Peyer's patch (tissue), 4 donors: ENCODE data around the gene APOC3. TPM values are rescaled to one million over a fixed set of nuclear protein-coding genes. Genes with fewer than 3 reads are reported as not detected.

ENCODE experiments used
- DNase-seq, 3 donors: peaks; one replicate each; pipeline ENCODE4 v3.0.0-alpha.2; 2017 to 2019
- H3K27ac ChIP-seq, 4 donors: fragments of 200-600 bp; sonication (generic); one replicate each; pipeline ENCODE4 v1.5.1; 2016 to 2019
- H3K27me3 ChIP-seq, 2 donors: fragments of 200-600 bp; sonication (generic); one replicate each; pipeline ENCODE4 v1.5.1; 2019
- H3K36me3 ChIP-seq, 3 donors: fragments of 200-600 bp; sonication (generic); one replicate each; pipeline ENCODE4 v1.5.1; 2016 to 2019
- H3K4me1 ChIP-seq, 4 donors: fragments of 200-600 bp; sonication (generic); one replicate each; pipeline ENCODE4 v1.5.1; 2016 to 2019
- H3K4me3 ChIP-seq, 4 donors: fragments of 200-600 bp; sonication (generic); 1 replicate in 3 of 4; 2 replicates in 1 of 4; pipeline ENCODE4 v1.5.1; 2016 to 2019; ENCODE audit warnings: mild to moderate bottlenecking in 1 of 4
- H3K9me3 ChIP-seq, 4 donors: fragments of 200-600 bp; sonication (generic); one replicate each; pipeline ENCODE4 v1.5.1; 2016 to 2019; ENCODE audit warnings: mild to moderate bottlenecking in 1 of 4
- CTCF ChIP-seq, 6 experiments: fragments of 450-650 bp in 4 of 6; fragments of 200-600 bp in 2 of 6; sonication (generic) in 1 of 6; IDR thresholded peaks; one replicate each; pipeline ENCODE4 v1.5.1; 2017 to 2019; ENCODE audit warnings: antibody characterized with exemption in 6 of 6, mild to moderate bottlenecking in 3 of 6, moderate library complexity in 1 of 6
- POLR2A ChIP-seq, 2 donors: fragments of 450-650 bp; IDR thresholded peaks; one replicate each; pipeline ENCODE4 v1.5.1; 2017; ENCODE audit warnings: antibody characterized with exemption in 2 of 2, mild to moderate bottlenecking in 2 of 2, moderate library complexity in 2 of 2
- total RNA-seq, 4 donors: library from RNA; depleted of rRNA; stranded (reverse); fragments of >200 nt; gene quantifications; one replicate each; pipeline ENCODE4 v1.1.0, GENCODE V29; 2016

Gene APOC3
- total RNA-seq, 4 donors from 2014 or later = 276 to 11,857 (median 5,024) TPM

DNA sequence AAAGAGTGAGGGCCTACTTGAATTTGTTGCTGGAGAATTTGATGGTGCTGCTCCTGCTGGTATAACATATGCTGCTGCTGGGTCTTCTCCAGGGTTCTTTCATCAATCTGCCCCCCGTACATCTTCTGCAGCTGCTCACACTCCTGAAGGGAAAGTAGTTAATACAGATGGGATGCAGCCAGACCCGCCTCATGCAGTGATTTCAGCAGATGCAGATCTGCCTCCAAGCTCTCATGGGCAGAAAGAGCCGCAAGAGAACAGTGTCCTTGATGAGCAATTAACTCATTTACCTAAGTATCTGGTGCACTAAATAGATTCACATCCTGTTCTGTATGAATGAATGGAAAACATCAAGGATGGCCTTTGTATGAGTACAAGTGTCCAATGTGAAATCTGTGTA lies 32.5 kb downstream of the APOC3 start:
- Histone ChIP-seq H3K4me3 (no peak overlapping the region), H3K36me3 (peaks cover 0 to 84% (median 0%) of the 10 kb centered on the region in 3 donors), H3K9me3 (no peaks in the 10 kb centered on the region), H3K27ac (no peak overlapping the region), H3K4me1 (no peaks in the 10 kb centered on the region), H3K27me3 (no peaks in the 10 kb centered on the region)
- TF ChIP-seq POLR2A (IDR thresholded peaks at IDR 0.05) (no peak), CTCF (IDR thresholded peaks at IDR 0.05) (no peak)
- DNase-seq = no peak

DNA sequence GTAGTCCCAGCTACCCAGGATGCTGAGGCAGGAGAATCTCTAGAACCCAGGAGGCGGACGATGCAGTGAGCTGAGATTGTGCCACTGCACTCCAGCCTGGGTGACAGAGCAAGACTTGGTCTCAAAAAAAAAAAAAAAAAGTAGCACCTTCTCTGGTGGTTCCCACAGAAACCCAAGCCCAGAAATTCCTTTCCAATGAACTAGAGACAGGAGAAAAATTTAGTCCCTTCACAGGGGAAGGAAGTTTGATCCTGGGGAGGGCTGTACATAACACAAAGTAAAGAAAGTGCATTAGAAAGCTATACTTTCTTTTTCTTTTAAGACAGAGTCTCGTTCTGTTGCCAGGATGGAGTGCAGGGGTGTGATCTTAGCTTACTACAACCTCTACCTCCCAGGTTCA lies 33.2 kb downstream of the APOC3 start:
- no peak overlapping the region for H3K27ac ChIP-seq
- peaks cover 0 to 84% (median 0%) of the 10 kb centered on the region in 3 donors for H3K36me3 ChIP-seq
- H3K9me3 ChIP-seq = no peaks in the 10 kb centered on the region
- TF ChIP-seq CTCF (IDR thresholded peaks at IDR 0.05) = no peak
- no peak for TF ChIP-seq POLR2A (IDR thresholded peaks at IDR 0.05)
- H3K27me3 ChIP-seq = no peaks in the 10 kb centered on the region
- DNase-seq = no peak
- H3K4me3 ChIP-seq = no peak overlapping the region
- no peaks in the 10 kb centered on the region for H3K4me1 ChIP-seq

DNA sequence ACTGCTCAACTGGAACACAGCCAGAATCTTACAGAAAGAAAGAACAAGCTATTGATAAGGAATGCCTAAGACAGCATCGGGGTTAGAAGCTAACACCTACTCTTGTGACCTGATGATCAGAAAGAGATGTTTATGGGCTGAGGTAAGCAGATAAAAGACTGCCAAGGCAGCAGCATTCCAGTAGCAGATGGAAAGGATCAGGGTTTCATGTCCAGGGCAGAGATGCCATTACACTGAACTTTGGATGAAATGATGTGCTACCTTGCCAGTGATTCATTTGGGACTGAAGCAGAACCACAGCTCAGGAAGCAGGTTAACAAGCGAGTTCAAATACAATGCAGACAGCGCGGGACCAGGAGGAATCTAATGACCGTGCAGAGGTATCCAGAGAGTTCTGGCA lies 34.8 kb downstream of the APOC3 start:
- Histone ChIP-seq H3K9me3 (no peaks in the 10 kb centered on the region), H3K4me3 (no peak overlapping the region), H3K36me3 (peaks cover 0 to 75% (median 0%) of the 10 kb centered on the region in 3 donors), H3K4me1 (no peaks in the 10 kb centered on the region), H3K27me3 (no peaks in the 10 kb centered on the region), H3K27ac (peak overlapping the region in 2 of 4 donors; percentile 48 to 50)
- no peak for TF ChIP-seq CTCF (IDR thresholded peaks at IDR 0.05)
- TF ChIP-seq POLR2A (IDR thresholded peaks at IDR 0.05) = peak in 1 of 2 donors; percentile 22
- peak in 1 of 3 donors; percentile 55 for DNase-seq

DNA sequence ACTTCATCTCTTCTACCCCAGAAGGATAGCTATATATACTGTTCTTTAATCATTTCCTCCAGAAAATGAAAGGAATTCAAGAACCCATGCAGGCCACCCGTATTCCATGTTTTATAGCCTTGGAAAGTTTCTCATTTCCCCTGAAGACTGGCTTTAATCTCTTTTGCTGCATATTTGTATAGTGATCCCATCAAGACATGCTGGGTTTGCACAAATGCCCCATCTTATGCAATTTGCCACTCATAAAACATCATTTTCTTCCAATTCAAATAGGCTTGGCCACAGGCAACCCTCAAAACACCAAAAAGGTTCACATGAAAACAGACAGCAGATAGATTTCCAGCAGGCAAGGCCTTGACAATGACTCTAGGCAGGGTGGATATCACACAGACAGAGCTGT lies 36.0 kb downstream of the APOC3 start:
- DNase-seq = no peak
- no peaks in the 10 kb centered on the region for H3K4me1 ChIP-seq
- TF ChIP-seq CTCF (IDR thresholded peaks at IDR 0.05) (no peak), POLR2A (IDR thresholded peaks at IDR 0.05) (no peak)
- H3K27me3 ChIP-seq = no peaks in the 10 kb centered on the region
- no peaks in the 10 kb centered on the region for H3K9me3 ChIP-seq
- H3K27ac ChIP-seq = no peak overlapping the region
- no peak overlapping the region for H3K4me3 ChIP-seq
- peaks cover 0 to 74% (median 0%) of the 10 kb centered on the region in 3 donors for H3K36me3 ChIP-seq

GRCh38 chr11:116866804-116867455 lies 37.2 kb downstream of the APOC3 start:
- Histone ChIP-seq H3K4me1 (no peaks in the 10 kb centered on the region), H3K4me3 (no peak overlapping the region), H3K36me3 (peaks cover 0 to 75% (median 0%) of the 10 kb centered on the region in 3 donors), H3K27me3 (no peaks in the 10 kb centered on the region), H3K27ac (peak overlapping the region in 2 of 4 donors; percentile 12 to 47), H3K9me3 (no peaks in the 10 kb centered on the region)
- no peak for DNase-seq
- TF ChIP-seq CTCF (IDR thresholded peaks at IDR 0.05) (no peak), POLR2A (IDR thresholded peaks at IDR 0.05) (no peak)
